Stimulated activated CD4-positive, alpha-beta T cell treated with anti-CD3 and anti-CD28 coated beads, TNF-alpha, amount 100 ng/mL, for 24 hours (primary cell): ENCODE measurements around the gene C1orf21.

Source experiments
- DNase-seq, 3 experiments: peaks; one replicate each; pipeline ENCODE4 v3.0.0-alpha.2; 2020; ENCODE audit warnings: low read depth in 3 of 3

C1orf21 gene

GRCh38 chr1:184412472-184412871, 25.6 kb downstream of the C1orf21 start:
- no peak for DNase-seq

- no peak for DNase-seq
These were observed 29.7 kb downstream of the C1orf21 start for GRCh38 chr1:184416481-184416880.

- DNase-seq, result no peak
These were observed 30.1 kb downstream of the C1orf21 start for GRCh38 chr1:184416946-184417345.

- no peak for DNase-seq
These were observed 31.1 kb downstream of the C1orf21 start for GRCh38 chr1:184417916-184418315.

- no peak for DNase-seq
These were observed 32.0 kb downstream of the C1orf21 start for GRCh38 chr1:184418652-184419349.

GRCh38 chr1:184419350-184420161, 32.7 kb downstream of the C1orf21 start:
- DNase-seq, result no peak

- DNase-seq, result no peak
These were observed 35.8 kb downstream of the C1orf21 start for GRCh38 chr1:184422490-184423233.

- DNase-seq, result no peak
These were observed 36.8 kb downstream of the C1orf21 start for GRCh38 chr1:184423649-184424048.

GRCh38 chr1:184424157-184424556, 37.3 kb downstream of the C1orf21 start:
- no peak for DNase-seq

- DNase-seq, result no peak
These were observed 38.1 kb downstream of the C1orf21 start for GRCh38 chr1:184424945-184425344.

- DNase-seq, result no peak
These were observed 38.8 kb downstream of the C1orf21 start for GRCh38 chr1:184425449-184426277.

GRCh38 chr1:184426278-184426674, 39.4 kb downstream of the C1orf21 start:
- DNase-seq, result no peak

GRCh38 chr1:184427722-184428121, 40.9 kb downstream of the C1orf21 start:
- DNase-seq, result no peak

- DNase-seq, result no peak
These were observed 41.8 kb downstream of the C1orf21 start for GRCh38 chr1:184428604-184429003.

GRCh38 chr1:184429335-184429734, 42.5 kb downstream of the C1orf21 start:
- no peak for DNase-seq

GRCh38 chr1:184433956-184434502, 47.2 kb downstream of the C1orf21 start:
- no peak for DNase-seq

- DNase-seq, result no peak
These were observed 50.5 kb downstream of the C1orf21 start for GRCh38 chr1:184437291-184437690.

- DNase-seq, result no peak
These were observed 51.5 kb downstream of the C1orf21 start for GRCh38 chr1:184438363-184438762.

- DNase-seq, result no peak
These were observed 55.4 kb downstream of the C1orf21 start for GRCh38 chr1:184442260-184442659.

GRCh38 chr1:184443201-184443600, 56.4 kb downstream of the C1orf21 start:
- DNase-seq, result no peak

- no peak for DNase-seq
These were observed 56.8 kb downstream of the C1orf21 start for GRCh38 chr1:184443624-184444023.
